Activated T-cell treated with anti-CD3 and anti-CD28 coated beads, Interleukin-2, amount 50 U/mL, for 24 hours (primary cell): Measurements from ENCODE around the gene TANK.
A peak's percentile ranks its signal among the peaks of the same experiment; 100 is the strongest.
"Not testable (repeated sequence)": the region's sequence is repeated elsewhere in the genome, so short reads cannot be mapped to it uniquely, and the experiment has no call there.

ENCODE experiments used
- DNase-seq: peaks from one replicate; pipeline ENCODE4 v3.0.0-alpha.2; 2020
- H3K27ac Mint-ChIP-seq: 2 replicates; pipeline ENCODE4 v1.8.0; 2020; ENCODE audit warnings: mild to moderate bottlenecking, mixed read lengths
- H3K27me3 Mint-ChIP-seq: 2 replicates; pipeline ENCODE4 v1.8.0; 2020; ENCODE audit warnings: mixed read lengths
- H3K36me3 Mint-ChIP-seq: 2 replicates; pipeline ENCODE4 v1.8.0; 2020; ENCODE audit warnings: low read depth, mixed read lengths
- H3K4me1 Mint-ChIP-seq: 2 replicates; pipeline ENCODE4 v1.8.0; 2020; ENCODE audit warnings: low read depth, mixed read lengths
- H3K4me3 Mint-ChIP-seq: 2 replicates; pipeline ENCODE4 v1.8.0; 2020; ENCODE audit warnings: mild to moderate bottlenecking, moderate library complexity, mixed read lengths
- H3K9me3 Mint-ChIP-seq: 2 replicates; pipeline ENCODE4 v1.8.0; 2020; ENCODE audit warnings: mixed read lengths

Gene TANK

DNA sequence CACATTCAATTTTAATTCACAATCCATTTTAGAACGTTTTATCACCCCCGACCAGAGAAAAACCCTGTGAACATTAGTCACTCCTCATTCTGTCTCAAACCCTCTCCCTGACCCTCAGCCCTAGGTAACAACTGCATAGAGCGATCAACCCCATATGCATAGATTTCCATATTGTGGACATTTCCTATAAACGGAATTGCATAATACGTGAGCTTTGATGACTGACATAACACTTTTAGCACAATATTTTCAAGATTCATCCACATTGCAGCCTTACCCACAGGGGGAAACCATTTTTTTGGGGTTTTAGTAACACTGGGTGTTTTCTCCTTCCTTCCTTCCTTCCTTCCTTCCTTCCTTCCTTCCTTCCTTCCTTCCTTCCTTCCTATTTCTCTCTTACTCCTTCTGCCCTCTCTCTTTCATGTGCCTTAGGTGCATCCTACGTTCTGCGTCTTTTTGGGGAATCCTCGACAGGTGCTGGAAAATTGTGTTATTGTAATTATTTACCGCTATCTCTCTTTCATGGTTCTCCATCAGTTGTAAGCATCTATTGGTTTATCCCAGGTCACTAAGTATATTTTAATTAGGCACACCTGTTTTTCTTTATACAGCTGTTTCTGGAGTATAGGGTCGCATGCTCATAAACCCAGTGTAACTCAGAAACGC, 118.5 kb downstream of the TANK start:
- DNase-seq, H3K4me1 Mint-ChIP-seq, H3K36me3 Mint-ChIP-seq, H3K4me3 Mint-ChIP-seq, H3K9me3 Mint-ChIP-seq, H3K27me3 Mint-ChIP-seq, H3K27ac Mint-ChIP-seq: not testable (repeated sequence)

DNA sequence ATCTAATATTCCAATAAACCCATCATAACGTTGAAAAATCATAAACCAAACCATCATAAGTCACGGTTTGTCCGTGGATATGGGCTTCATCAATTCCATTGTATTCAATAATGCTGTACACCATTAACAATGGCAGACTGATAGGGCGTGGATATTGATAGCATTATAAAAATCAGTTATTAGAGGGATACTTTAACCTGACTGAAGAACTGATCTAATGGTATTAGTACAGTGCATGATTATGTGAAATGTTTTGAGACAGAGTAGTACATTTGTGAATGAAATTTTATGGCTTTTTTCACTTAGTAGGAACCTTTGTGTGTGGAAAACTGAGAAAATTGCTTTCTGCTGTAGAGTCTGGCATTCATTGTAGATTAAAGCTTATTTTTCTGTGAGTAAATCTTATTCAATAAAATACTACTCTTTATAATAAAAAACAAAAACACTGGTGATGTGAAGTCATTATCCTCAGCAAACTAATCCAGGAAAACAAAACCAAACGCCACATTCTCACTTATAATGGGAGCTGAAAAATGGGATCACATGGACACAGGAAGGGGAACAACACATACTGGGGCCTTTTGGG, 119.1 kb downstream of the TANK start:
- not testable (repeated sequence) for H3K9me3 Mint-ChIP-seq, H3K4me3 Mint-ChIP-seq, H3K27ac Mint-ChIP-seq, H3K4me1 Mint-ChIP-seq, DNase-seq, H3K36me3 Mint-ChIP-seq
- peaks cover 13% of the 10 kb centered on the region for H3K27me3 Mint-ChIP-seq

DNA sequence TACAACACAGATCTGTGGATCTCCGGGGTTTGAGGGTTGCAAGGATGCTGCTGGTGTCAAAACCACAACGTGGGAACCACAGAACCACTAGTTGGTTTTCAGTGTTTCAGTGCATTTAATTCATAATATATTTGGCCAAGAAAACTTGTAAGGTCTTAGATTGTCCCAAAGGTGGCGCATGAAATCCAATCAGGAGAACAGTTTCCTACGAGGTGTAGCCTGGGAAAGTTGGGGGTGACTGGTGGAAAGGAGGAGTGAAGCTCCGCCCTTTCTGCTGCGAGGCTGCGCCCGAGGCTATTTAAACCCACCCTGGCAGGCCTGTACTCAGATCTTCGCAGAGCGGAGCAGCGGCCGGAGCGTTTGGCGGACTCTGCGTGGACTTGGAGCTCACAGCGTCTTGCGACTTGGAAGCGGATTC, 120.7 kb downstream of the TANK start:
- H3K4me1 Mint-ChIP-seq, H3K4me3 Mint-ChIP-seq, H3K27ac Mint-ChIP-seq, H3K9me3 Mint-ChIP-seq, H3K36me3 Mint-ChIP-seq: not testable (repeated sequence)
- DNase-seq, result peak; percentile 46
- H3K27me3 Mint-ChIP-seq, result peaks cover 17% of the 10 kb centered on the region

DNA sequence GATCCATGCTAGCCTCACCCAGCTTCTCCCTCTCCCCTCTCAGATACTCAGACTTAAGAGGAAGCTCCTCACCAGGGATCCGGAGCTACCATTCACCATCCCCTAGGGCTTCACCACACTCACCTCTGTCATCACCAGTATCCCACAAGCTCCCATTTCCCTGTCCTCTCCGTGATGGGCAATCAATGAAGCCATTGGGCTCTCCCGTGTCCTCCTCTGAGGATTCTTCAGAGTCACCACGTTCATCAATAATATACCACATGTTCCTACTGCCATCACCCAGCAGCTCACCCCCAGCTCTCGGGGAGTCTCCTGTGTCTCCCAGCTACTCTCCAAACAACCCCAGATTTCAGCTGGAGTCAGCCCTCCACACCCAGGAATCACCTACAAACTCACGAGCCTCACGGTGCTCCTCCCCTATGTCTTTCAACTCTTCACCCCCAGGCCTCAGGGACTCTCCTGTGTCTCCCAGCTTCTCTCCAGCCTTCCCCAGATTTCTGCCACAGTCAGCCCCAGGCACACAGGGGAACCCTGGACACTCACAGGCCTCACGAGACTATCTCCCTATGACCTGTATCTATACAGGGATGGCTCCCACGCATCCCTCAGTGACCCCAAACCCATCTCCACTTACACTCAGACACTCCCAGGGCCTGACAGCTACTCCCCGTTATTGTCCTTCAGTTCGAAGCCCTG, 121.5 kb downstream of the TANK start:
- H3K4me1 Mint-ChIP-seq, result not testable (repeated sequence)

DNA sequence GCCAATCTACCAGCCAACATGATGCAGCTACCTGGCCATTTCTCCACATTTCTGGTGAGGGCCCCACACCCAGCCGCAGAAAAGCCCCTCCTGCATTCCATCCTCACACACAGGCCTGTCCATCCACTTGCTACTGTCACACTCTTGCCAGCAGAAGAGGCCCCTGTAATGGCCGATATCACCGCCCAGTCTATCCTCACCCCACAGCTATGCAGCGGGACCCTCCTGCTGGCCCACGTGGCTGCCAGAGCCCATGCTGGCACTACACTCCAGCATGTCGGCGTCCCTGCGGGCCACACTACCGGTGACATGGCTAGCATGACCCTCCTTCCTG, 122.0 kb downstream of the TANK start:
- H3K4me1 Mint-ChIP-seq, H3K4me3 Mint-ChIP-seq, H3K36me3 Mint-ChIP-seq, H3K9me3 Mint-ChIP-seq, DNase-seq, H3K27ac Mint-ChIP-seq: not testable (repeated sequence)
- peaks cover 20% of the 10 kb centered on the region for H3K27me3 Mint-ChIP-seq

More for the DNA sequence above, 121.5 kb downstream of the TANK start:
- not testable (repeated sequence) for H3K36me3 Mint-ChIP-seq, H3K27ac Mint-ChIP-seq, H3K9me3 Mint-ChIP-seq, DNase-seq, H3K4me3 Mint-ChIP-seq
- peaks cover 18% of the 10 kb centered on the region for H3K27me3 Mint-ChIP-seq

DNA sequence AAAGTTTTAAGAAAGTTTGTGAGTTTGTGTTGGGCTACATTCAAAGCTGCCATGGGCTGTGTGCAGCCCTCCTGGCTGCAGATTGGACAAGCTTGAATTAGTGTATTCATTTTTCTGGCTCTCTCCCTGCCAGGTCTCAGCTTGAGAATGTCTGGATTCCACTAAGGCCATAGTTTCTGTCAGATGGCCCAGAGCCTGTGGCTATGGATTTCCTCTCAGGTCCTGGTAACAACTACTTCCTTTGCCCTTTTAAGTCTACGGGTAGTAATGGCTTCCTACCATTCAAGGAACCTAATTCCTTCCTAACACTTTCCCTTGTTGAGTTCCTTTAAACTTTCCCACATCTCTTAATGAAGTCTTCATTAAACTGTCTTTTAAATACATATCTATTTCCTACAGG, 123.7 kb downstream of the TANK start:
- no peak overlapping the region for H3K27ac Mint-ChIP-seq
- no peak overlapping the region for H3K4me3 Mint-ChIP-seq
- H3K36me3 Mint-ChIP-seq, result no peaks in the 10 kb centered on the region
- H3K4me1 Mint-ChIP-seq, result no peaks in the 10 kb centered on the region
- DNase-seq, result no peak
- H3K27me3 Mint-ChIP-seq, result peaks cover 30% of the 10 kb centered on the region
- no peaks in the 10 kb centered on the region for H3K9me3 Mint-ChIP-seq
